Esophagus muscularis mucosa (tissue), 4 donors: ENCODE results near the gene PRX.

ENCODE experiments used
- EP300 ChIP-seq: sonication (generic); formaldehyde crosslinking; IDR thresholded peaks from one replicate; pipeline ENCODE4 v1.6.1; 2017; ENCODE audit warnings: antibody characterized with exemption
- POLR2A ChIP-seq: fragments of 450-650 bp; IDR thresholded peaks from one replicate; pipeline ENCODE4 v1.6.1; 2017; ENCODE audit warnings: antibody characterized with exemption, moderate library complexity, mild to moderate bottlenecking, low read depth
- POLR2AphosphoS5 ChIP-seq, 2 donors: sonication (generic); formaldehyde crosslinking; IDR thresholded peaks; one replicate each; pipeline ENCODE4 v1.6.1; 2017; ENCODE audit warnings: antibody characterized with exemption in 2 of 2
- TF ChIP-seq, protein P1 (sequence below), 3 experiments: fragments of 200-600 bp in 2 of 3; fragments of 450-650 bp in 1 of 3; sonication (generic) in 2 of 3; IDR thresholded peaks; one replicate each; pipeline ENCODE4 v1.5.1; 2017 to 2019; ENCODE audit warnings: antibody characterized with exemption in 3 of 3, mild to moderate bottlenecking in 2 of 3, moderate library complexity in 1 of 3

DNA sequence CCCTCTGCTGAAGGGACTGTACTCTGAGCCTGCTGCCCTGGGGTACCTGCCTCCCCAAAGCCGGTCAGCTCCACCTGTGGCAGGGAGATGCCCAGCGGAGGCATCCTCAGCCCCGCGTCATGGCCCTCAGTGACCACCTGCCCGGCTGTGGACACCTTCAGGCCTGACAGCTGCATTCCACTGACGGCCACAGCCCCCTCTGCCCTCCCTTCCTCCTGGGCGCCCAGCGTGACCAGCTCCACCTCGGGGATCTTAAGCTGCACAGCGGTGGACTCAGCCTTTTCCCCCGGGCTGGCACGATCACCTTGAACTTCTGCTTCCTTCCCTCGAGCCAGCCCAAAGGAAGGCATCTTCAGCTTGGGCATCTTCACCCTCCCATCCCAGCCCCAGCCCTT lies 18.4 kb downstream of the PRX start:
- TF ChIP-seq POLR2AphosphoS5 (IDR thresholded peaks at IDR 0.05) = no peak
- no peak for TF ChIP-seq POLR2A
- TF ChIP-seq, protein P1, sequence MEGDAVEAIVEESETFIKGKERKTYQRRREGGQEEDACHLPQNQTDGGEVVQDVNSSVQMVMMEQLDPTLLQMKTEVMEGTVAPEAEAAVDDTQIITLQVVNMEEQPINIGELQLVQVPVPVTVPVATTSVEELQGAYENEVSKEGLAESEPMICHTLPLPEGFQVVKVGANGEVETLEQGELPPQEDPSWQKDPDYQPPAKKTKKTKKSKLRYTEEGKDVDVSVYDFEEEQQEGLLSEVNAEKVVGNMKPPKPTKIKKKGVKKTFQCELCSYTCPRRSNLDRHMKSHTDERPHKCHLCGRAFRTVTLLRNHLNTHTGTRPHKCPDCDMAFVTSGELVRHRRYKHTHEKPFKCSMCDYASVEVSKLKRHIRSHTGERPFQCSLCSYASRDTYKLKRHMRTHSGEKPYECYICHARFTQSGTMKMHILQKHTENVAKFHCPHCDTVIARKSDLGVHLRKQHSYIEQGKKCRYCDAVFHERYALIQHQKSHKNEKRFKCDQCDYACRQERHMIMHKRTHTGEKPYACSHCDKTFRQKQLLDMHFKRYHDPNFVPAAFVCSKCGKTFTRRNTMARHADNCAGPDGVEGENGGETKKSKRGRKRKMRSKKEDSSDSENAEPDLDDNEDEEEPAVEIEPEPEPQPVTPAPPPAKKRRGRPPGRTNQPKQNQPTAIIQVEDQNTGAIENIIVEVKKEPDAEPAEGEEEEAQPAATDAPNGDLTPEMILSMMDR (IDR thresholded peaks at IDR 0.05) = no peak
- no peak for TF ChIP-seq EP300
